ENCODE data around the gene RPH3AL. TPM values are rescaled to one million over a fixed set of nuclear protein-coding genes. Genes with fewer than 3 reads are reported as not detected.
"Not testable (repeated sequence)": the region's sequence is repeated elsewhere in the genome, so short reads cannot be mapped to it uniquely, and the experiment has no call there.

RPH3AL gene
- total RNA-seq, 4 donors from 2014 or later: 31.4 to 92.4 (median 48.6) TPM

GRCh38 chr17:245611-246010 lies 107.0 kb downstream of the RPH3AL start:
- TF ChIP-seq CTCF (IDR thresholded peaks at IDR 0.05): no peak
- no peak for TF ChIP-seq POLR2A (IDR thresholded peaks at IDR 0.05)
- Histone ChIP-seq H3K36me3 (no peaks in the 10 kb centered on the region), H3K27me3 (no peaks in the 10 kb centered on the region), H3K4me3 (no peak overlapping the region), H3K27ac (no peak overlapping the region), H3K9me3 (no peaks in the 10 kb centered on the region), H3K4me1 (no peaks in the 10 kb centered on the region)
- no peak for DNase-seq

- Histone ChIP-seq H3K27ac (no peak overlapping the region), H3K9me3 (no peaks in the 10 kb centered on the region), H3K27me3 (no peaks in the 10 kb centered on the region), H3K4me3 (no peak overlapping the region), H3K4me1 (no peaks in the 10 kb centered on the region), H3K36me3 (no peaks in the 10 kb centered on the region)
- no peak for DNase-seq
- no peak for TF ChIP-seq CTCF (IDR thresholded peaks at IDR 0.05)
- no peak for TF ChIP-seq POLR2A (IDR thresholded peaks at IDR 0.05)
Observed at GRCh38 chr17:245020-245419, 107.6 kb downstream of the RPH3AL start.

GRCh38 chr17:243924-244323 lies 108.7 kb downstream of the RPH3AL start:
- not testable (repeated sequence) for H3K9me3 ChIP-seq, H3K36me3 ChIP-seq, H3K4me3 ChIP-seq, DNase-seq, H3K27ac ChIP-seq, H3K27me3 ChIP-seq, H3K4me1 ChIP-seq

DNA sequence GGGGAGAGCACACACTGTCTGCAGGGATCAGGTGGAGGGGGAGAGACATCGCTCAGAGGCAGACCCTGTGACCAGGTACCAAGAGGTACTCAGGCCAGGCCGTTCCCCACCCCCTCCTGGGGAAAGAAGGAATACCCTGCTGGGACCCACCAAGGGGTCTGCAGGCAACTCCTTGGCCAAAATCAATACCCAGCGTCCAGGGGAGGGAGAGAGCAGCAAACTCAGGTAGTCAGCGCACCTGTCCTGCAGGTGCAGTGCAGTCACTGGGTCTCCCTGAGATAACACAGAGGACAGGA lies 113.7 kb downstream of the RPH3AL start:
- Histone ChIP-seq H3K36me3 (no peaks in the 10 kb centered on the region), H3K4me1 (no peaks in the 10 kb centered on the region), H3K27ac (no peak overlapping the region), H3K9me3 (no peaks in the 10 kb centered on the region), H3K4me3 (no peak overlapping the region), H3K27me3 (no peaks in the 10 kb centered on the region)
- TF ChIP-seq POLR2A (IDR thresholded peaks at IDR 0.05) (no peak), CTCF (IDR thresholded peaks at IDR 0.05) (no peak)
- DNase-seq: no peak

DNA sequence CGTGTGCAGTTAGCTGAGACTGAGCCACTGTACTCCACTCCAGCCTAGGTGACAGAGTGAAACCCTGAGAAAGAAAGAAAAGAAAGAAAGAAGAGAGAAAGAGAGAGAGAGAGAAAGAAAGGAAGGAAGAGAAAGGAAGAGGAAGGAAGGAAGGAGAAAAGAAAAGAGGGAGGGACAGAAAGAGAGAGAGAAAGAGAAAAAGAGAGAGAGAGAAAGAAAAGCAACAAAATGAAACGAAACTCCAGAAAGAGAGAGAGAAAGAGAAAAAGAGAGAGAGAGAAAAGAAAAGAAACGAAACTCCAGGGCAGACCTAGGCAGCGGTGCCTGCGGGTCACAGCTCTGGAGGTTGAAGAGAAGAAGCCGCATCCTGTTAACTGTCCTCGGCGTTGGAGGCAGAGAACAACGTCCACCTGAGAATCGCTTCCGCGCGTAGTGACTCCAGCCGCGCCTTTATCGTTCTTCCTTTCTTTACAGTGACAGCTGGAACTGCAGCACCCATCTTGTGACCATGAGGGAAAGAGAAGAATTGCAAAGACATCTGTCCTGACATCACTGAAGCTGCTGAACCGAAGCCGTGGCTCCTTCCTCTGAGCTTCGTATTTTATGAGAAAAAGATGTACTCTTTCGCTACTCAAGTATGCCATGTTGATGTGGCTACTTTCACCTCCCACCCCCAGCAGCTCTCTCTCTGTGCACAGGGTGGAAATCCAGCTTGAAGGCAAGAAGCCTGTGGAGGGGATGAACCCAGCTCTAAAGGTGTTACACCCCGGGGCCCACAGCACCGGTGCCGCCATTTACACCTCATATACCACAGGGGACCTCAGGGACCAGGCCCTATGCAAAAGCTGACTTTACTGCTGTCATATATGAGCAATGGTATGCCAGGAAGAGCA lies 114.3 kb downstream of the RPH3AL start:
- H3K4me3 ChIP-seq: no peak overlapping the region
- H3K36me3 ChIP-seq: no peaks in the 10 kb centered on the region
- no peak for TF ChIP-seq CTCF (IDR thresholded peaks at IDR 0.05)
- no peak for TF ChIP-seq POLR2A (IDR thresholded peaks at IDR 0.05)
- no peaks in the 10 kb centered on the region for H3K9me3 ChIP-seq
- no peak for DNase-seq
- H3K4me1 ChIP-seq: no peaks in the 10 kb centered on the region
- no peak overlapping the region for H3K27ac ChIP-seq
- H3K27me3 ChIP-seq: no peaks in the 10 kb centered on the region

DNA sequence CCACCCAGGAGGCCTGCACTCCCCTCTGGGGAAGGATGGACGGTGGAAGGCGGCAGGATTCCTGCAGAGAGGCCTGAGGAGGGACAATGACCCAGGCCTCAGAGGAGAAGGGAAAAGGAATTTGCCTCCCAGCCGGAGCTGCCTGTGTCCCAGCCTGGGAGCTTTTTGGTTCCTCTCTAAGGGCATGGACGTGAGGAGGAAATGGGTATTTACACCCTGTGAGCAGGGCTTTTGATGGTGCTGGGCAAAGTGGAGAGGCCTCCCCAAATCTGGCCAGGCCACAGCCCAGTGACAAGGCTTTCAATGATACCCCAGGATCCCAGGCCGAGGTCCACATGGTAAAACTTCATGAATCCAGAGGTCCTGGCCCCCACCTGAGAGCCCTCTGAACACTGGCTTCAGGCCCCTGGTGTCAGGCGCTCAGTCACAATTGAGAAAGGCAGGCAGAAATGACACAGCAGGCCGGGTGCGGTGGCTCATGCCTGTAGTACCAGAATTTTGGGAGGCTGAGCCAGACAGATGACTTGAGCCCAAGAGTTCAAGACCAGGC lies 115.1 kb downstream of the RPH3AL start:
- DNase-seq: no peak
- TF ChIP-seq CTCF (IDR thresholded peaks at IDR 0.05) (no peak), POLR2A (IDR thresholded peaks at IDR 0.05) (no peak)
- Histone ChIP-seq H3K27ac (no peak overlapping the region), H3K4me1 (no peaks in the 10 kb centered on the region), H3K36me3 (no peaks in the 10 kb centered on the region), H3K27me3 (no peaks in the 10 kb centered on the region), H3K4me3 (no peak overlapping the region), H3K9me3 (no peaks in the 10 kb centered on the region)

Data from Peyer's patch (tissue), 4 donors.